ENCODE data around the gene MARK1.

MARK1 gene

GRCh38 chr1:220565670-220566069 lies 37.7 kb downstream of the MARK1 start:
- Histone ChIP-seq H3K27ac (ENCODE audit: low read depth, low read length, severe bottlenecking) (no peak overlapping the region), H3K4me1 (ENCODE audit: control insufficient read depth, insufficient read depth, low read length, poor library complexity, severe bottlenecking) (peaks cover 3% of the 10 kb centered on the region), H3K9me3 (ENCODE audit: control insufficient read depth, low read length) (no peaks in the 10 kb centered on the region), H3K36me3 (ENCODE audit: control insufficient read depth, insufficient read depth, low read length) (no peaks in the 10 kb centered on the region), H3K4me3 (ENCODE audit: extremely low read depth, insufficient read depth, low read length, poor library complexity, severe bottlenecking) (no peak overlapping the region)

- Histone ChIP-seq H3K9me3 (ENCODE audit: control insufficient read depth, low read length) (no peaks in the 10 kb centered on the region), H3K27ac (ENCODE audit: low read depth, low read length, severe bottlenecking) (no peak overlapping the region)
- WGBS, 2 experiments (ENCODE audit: insufficient coverage in 2 of 2) = no CpG with 5 or more reads among the region's 1 CpG
These were observed 38.9 kb downstream of the MARK1 start for GRCh38 chr1:220566869-220567268.

GRCh38 chr1:220572416-220572815 lies 44.5 kb downstream of the MARK1 start:
- H3K36me3 ChIP-seq (ENCODE audit: control insufficient read depth, insufficient read depth, low read length) = no peaks in the 10 kb centered on the region
- peaks cover 19% of the 10 kb centered on the region for H3K9me3 ChIP-seq (ENCODE audit: control insufficient read depth, low read length)
- no peaks in the 10 kb centered on the region for H3K4me1 ChIP-seq (ENCODE audit: control insufficient read depth, insufficient read depth, low read length, poor library complexity, severe bottlenecking)
- whole genome bisulfite sequencing, 2 experiments (ENCODE audit: insufficient coverage in 2 of 2) = 100% methylated on average over 1 to 4 of the region's 5 CpGs
- no peak overlapping the region for H3K27ac ChIP-seq (ENCODE audit: low read depth, low read length, severe bottlenecking)
- no peak overlapping the region for H3K4me3 ChIP-seq (ENCODE audit: extremely low read depth, insufficient read depth, low read length, poor library complexity, severe bottlenecking)

More at GRCh38 chr1:220566869-220567268, 38.9 kb downstream of the MARK1 start:
- no peaks in the 10 kb centered on the region for H3K36me3 ChIP-seq (ENCODE audit: control insufficient read depth, insufficient read depth, low read length)
- no peak overlapping the region for H3K4me3 ChIP-seq (ENCODE audit: extremely low read depth, insufficient read depth, low read length, poor library complexity, severe bottlenecking)
- peaks cover 3% of the 10 kb centered on the region for H3K4me1 ChIP-seq (ENCODE audit: control insufficient read depth, insufficient read depth, low read length, poor library complexity, severe bottlenecking)

- Histone ChIP-seq H3K36me3 (ENCODE audit: control insufficient read depth, insufficient read depth, low read length) (no peaks in the 10 kb centered on the region), H3K4me1 (ENCODE audit: control insufficient read depth, insufficient read depth, low read length, poor library complexity, severe bottlenecking) (no peaks in the 10 kb centered on the region), H3K4me3 (ENCODE audit: extremely low read depth, insufficient read depth, low read length, poor library complexity, severe bottlenecking) (no peak overlapping the region), H3K27ac (ENCODE audit: low read depth, low read length, severe bottlenecking) (no peak overlapping the region), H3K9me3 (ENCODE audit: control insufficient read depth, low read length) (peaks cover 19% of the 10 kb centered on the region)
These were observed 45.9 kb downstream of the MARK1 start for GRCh38 chr1:220573836-220574235.

GRCh38 chr1:220575718-220576497 lies 48.0 kb downstream of the MARK1 start:
- Histone ChIP-seq H3K36me3 (ENCODE audit: control insufficient read depth, insufficient read depth, low read length) (peaks cover 3% of the 10 kb centered on the region), H3K27ac (ENCODE audit: low read depth, low read length, severe bottlenecking) (no peak overlapping the region), H3K4me3 (ENCODE audit: extremely low read depth, insufficient read depth, low read length, poor library complexity, severe bottlenecking) (no peak overlapping the region), H3K4me1 (ENCODE audit: control insufficient read depth, insufficient read depth, low read length, poor library complexity, severe bottlenecking) (no peaks in the 10 kb centered on the region), H3K9me3 (ENCODE audit: control insufficient read depth, low read length) (peaks cover 19% of the 10 kb centered on the region)
- WGBS, 2 experiments (ENCODE audit: insufficient coverage in 2 of 2) = 93 to 100% methylated on average over 2 to 3 of the region's 6 CpGs

- no CpG with 5 or more reads among the region's 1 CpG for WGBS, 2 experiments (ENCODE audit: insufficient coverage in 2 of 2)
- peaks cover 17% of the 10 kb centered on the region for H3K9me3 ChIP-seq (ENCODE audit: control insufficient read depth, low read length)
These were observed 50.0 kb downstream of the MARK1 start for GRCh38 chr1:220577926-220578325.

GRCh38 chr1:220579317-220579716 lies 51.4 kb downstream of the MARK1 start:
- WGBS, 2 experiments (ENCODE audit: insufficient coverage in 2 of 2) = 93 to 97% methylated on average over 3 to 5 of the region's 6 CpGs
- Histone ChIP-seq H3K36me3 (ENCODE audit: control insufficient read depth, insufficient read depth, low read length) (peaks cover 8% of the 10 kb centered on the region), H3K9me3 (ENCODE audit: control insufficient read depth, low read length) (peaks cover 10% of the 10 kb centered on the region)

More at GRCh38 chr1:220577926-220578325, 50.0 kb downstream of the MARK1 start:
- H3K27ac ChIP-seq (ENCODE audit: low read depth, low read length, severe bottlenecking) = no peak overlapping the region
- H3K36me3 ChIP-seq (ENCODE audit: control insufficient read depth, insufficient read depth, low read length) = peaks cover 8% of the 10 kb centered on the region
- H3K4me3 ChIP-seq (ENCODE audit: extremely low read depth, insufficient read depth, low read length, poor library complexity, severe bottlenecking) = no peak overlapping the region
- no peaks in the 10 kb centered on the region for H3K4me1 ChIP-seq (ENCODE audit: control insufficient read depth, insufficient read depth, low read length, poor library complexity, severe bottlenecking)

GRCh38 chr1:220592714-220593113 lies 64.8 kb downstream of the MARK1 start:
- H3K4me3 ChIP-seq (ENCODE audit: extremely low read depth, insufficient read depth, low read length, poor library complexity, severe bottlenecking) = no peak overlapping the region
- H3K4me1 ChIP-seq (ENCODE audit: control insufficient read depth, insufficient read depth, low read length, poor library complexity, severe bottlenecking) = no peaks in the 10 kb centered on the region
- peaks cover 8% of the 10 kb centered on the region for H3K36me3 ChIP-seq (ENCODE audit: control insufficient read depth, insufficient read depth, low read length)
- H3K27ac ChIP-seq (ENCODE audit: low read depth, low read length, severe bottlenecking) = no peak overlapping the region
- no peaks in the 10 kb centered on the region for H3K9me3 ChIP-seq (ENCODE audit: control insufficient read depth, low read length)

More at GRCh38 chr1:220579317-220579716, 51.4 kb downstream of the MARK1 start:
- no peaks in the 10 kb centered on the region for H3K4me1 ChIP-seq (ENCODE audit: control insufficient read depth, insufficient read depth, low read length, poor library complexity, severe bottlenecking)
- no peak overlapping the region for H3K27ac ChIP-seq (ENCODE audit: low read depth, low read length, severe bottlenecking)
- no peak overlapping the region for H3K4me3 ChIP-seq (ENCODE audit: extremely low read depth, insufficient read depth, low read length, poor library complexity, severe bottlenecking)

- Histone ChIP-seq H3K4me1 (ENCODE audit: control insufficient read depth, insufficient read depth, low read length, poor library complexity, severe bottlenecking) (no peaks in the 10 kb centered on the region), H3K4me3 (ENCODE audit: extremely low read depth, insufficient read depth, low read length, poor library complexity, severe bottlenecking) (no peak overlapping the region), H3K36me3 (ENCODE audit: control insufficient read depth, insufficient read depth, low read length) (peaks cover 8% of the 10 kb centered on the region), H3K9me3 (ENCODE audit: control insufficient read depth, low read length) (no peaks in the 10 kb centered on the region), H3K27ac (ENCODE audit: low read depth, low read length, severe bottlenecking) (no peak overlapping the region)
- WGBS, 2 experiments (ENCODE audit: insufficient coverage in 2 of 2) = 93 to 100% methylated on average over 1 to 2 of the region's 4 CpGs
These were observed 66.4 kb downstream of the MARK1 start for GRCh38 chr1:220594356-220594755.

GRCh38 chr1:220595179-220595578 lies 67.2 kb downstream of the MARK1 start:
- 92 to 97% methylated on average over 2 to 3 of the region's 3 CpGs for WGBS, 2 experiments (ENCODE audit: insufficient coverage in 2 of 2)
- Histone ChIP-seq H3K36me3 (ENCODE audit: control insufficient read depth, insufficient read depth, low read length) (peaks cover 8% of the 10 kb centered on the region), H3K27ac (ENCODE audit: low read depth, low read length, severe bottlenecking) (no peak overlapping the region), H3K4me1 (ENCODE audit: control insufficient read depth, insufficient read depth, low read length, poor library complexity, severe bottlenecking) (no peaks in the 10 kb centered on the region), H3K4me3 (ENCODE audit: extremely low read depth, insufficient read depth, low read length, poor library complexity, severe bottlenecking) (no peak overlapping the region), H3K9me3 (ENCODE audit: control insufficient read depth, low read length) (no peaks in the 10 kb centered on the region)

- Histone ChIP-seq H3K36me3 (ENCODE audit: control insufficient read depth, insufficient read depth, low read length) (no peaks in the 10 kb centered on the region), H3K27ac (ENCODE audit: low read depth, low read length, severe bottlenecking) (no peak overlapping the region), H3K4me3 (ENCODE audit: extremely low read depth, insufficient read depth, low read length, poor library complexity, severe bottlenecking) (no peak overlapping the region), H3K4me1 (ENCODE audit: control insufficient read depth, insufficient read depth, low read length, poor library complexity, severe bottlenecking) (no peaks in the 10 kb centered on the region), H3K9me3 (ENCODE audit: control insufficient read depth, low read length) (no peaks in the 10 kb centered on the region)
- WGBS, 2 experiments (ENCODE audit: insufficient coverage in 2 of 2) = no CpG with 5 or more reads among the region's 3 CpGs
These were observed 77.0 kb downstream of the MARK1 start for GRCh38 chr1:220604926-220605325.
